NCI-H2081 treated with DMSO at 0.1 percent for 48 hours (cell line): ENCODE data around the gene HMCN2.
A peak's percentile ranks its signal among the peaks of the same experiment; 100 is the strongest.

Source experiments
- DNase-seq: peaks from one replicate; lab custom pipeline; 2025; lab: John Stamatoyannopoulos, UW

Gene HMCN2

DNA sequence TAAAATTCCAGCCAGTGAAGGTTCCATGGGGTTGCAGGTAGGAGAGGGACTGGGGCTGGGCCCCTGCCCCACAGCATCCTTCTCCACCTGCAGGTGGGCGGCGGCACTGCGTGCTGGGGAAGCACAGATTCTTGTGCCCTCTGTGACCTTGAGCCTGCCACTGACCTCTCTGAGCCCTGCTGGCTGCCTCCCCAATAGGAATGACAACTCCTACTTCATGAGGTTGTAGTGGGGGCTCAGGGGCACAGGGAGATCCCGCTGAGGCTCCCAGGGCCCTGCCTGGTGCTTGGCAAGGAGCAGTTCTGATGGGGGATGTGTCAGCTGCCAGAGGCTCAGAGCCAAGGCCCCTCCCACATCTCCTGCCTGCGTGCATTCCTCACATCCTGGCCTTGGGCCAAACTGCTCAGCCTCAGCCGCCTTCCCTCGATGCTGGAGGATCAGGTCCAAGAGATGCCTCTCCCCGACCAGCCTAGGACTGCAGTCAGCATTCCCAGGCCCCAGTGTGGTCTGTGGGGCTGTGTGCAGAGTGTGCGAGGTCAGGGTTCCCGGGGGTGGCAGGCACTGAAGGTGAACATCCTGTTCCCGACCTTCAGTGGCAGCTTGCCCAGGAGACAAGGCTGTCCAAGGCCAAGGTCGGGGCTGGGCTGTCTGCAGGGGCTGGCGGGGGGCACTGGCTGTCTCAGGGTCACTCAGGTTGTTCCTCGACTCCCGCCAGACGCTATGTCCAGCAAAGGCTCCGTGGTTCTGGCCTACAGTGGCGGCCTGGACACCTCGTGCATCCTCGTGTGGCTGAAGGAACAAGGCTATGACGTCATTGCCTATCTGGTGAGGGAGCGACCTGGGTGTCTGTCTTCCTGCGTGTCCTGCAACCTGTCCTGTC is 186.2 kb downstream of the HMCN2 start:
- DNase-seq, result peak; percentile 37

DNA sequence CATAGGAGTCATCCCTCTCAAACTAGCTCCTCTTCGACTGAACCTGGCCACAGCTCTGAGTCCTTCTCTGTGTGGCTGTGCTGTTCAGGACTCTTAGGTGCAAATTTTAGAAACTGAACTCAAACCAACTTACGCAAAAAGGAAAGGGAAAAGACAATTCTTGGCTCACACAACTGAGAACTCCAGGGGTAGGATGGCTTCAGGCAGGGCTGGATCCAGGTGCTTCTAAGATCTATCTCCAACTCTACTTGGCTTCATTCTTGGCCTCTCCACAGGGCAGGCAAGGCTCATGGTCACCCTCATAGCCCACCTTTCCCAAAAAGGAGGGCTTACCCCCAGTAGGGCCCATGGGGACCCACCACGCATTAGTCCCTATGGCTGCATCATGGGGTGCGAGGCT is 187.3 kb downstream of the HMCN2 start:
- DNase-seq, result no peak

DNA sequence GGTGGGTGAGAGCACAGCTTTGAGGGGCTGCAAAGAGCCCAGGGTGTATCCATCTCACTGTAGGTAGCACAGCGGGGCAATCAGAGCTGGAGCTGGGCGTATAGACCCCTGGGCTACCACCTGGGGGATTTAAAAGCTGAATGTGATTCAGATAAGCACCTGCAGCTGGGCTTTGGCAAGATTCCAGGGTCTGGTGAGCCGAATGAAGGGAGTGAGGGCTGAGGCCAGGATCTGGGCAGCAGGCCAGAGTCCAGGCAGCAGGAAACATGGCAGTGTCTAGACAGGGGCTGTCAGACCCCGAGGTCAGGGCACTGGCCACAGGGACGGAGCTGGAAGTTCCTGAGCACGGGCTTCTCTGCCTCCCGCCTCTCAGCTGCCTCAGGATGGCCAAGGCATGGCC is 187.9 kb downstream of the HMCN2 start:
- DNase-seq, result no peak

DNA sequence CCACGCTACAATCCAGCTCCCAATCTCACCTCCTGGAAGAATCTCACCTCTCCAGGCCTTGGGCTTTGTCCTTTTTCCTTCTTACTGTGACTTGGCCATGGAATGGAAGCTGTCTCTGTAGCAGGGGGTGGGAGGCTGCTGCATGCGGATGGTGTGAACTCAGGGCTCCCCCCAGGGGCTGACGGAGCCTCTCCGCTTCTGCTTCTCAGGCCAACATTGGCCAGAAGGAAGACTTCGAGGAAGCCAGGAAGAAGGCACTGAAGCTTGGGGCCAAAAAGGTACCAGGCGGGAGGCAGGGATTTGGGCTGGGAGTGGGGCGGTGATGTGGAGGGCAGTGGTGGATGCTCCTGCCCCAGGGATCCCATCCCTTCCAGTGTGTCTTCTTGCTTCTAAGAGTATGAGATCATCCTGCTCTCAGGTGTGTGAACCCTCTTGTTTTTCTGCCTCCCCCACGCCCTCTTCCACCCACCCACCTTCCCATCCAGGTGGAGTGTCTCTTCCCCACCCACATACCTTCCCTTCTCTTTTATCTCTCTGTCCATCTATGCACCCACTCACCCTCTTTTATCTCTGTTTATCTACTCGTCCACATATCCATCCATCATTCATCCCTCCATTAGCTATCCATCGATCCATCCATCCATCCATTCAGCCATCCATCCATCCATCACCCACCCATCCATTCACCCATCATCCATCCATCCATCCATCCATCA is 188.7 kb downstream of the HMCN2 start:
- DNase-seq, result no peak

DNA sequence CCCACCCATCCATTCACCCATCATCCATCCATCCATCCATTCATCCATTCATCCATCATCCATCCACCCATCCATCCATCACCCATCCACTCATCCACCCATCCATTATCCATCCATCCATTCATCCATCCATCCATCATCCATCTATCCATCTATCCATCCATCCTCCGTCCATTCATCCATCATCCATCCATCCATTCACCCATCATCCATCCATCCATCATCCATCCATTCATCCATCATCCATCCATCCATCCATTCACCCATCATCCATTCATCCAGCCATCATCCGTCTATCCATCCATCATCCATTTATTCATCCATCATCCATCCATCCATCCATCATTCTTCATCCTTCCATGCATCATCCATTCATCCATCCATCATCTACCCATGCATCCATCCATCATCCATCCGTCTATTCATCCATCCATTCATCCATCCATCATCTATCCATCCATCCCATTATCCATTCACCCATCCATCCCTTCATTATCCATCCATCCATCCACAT is 189.3 kb downstream of the HMCN2 start:
- no peak for DNase-seq

DNA sequence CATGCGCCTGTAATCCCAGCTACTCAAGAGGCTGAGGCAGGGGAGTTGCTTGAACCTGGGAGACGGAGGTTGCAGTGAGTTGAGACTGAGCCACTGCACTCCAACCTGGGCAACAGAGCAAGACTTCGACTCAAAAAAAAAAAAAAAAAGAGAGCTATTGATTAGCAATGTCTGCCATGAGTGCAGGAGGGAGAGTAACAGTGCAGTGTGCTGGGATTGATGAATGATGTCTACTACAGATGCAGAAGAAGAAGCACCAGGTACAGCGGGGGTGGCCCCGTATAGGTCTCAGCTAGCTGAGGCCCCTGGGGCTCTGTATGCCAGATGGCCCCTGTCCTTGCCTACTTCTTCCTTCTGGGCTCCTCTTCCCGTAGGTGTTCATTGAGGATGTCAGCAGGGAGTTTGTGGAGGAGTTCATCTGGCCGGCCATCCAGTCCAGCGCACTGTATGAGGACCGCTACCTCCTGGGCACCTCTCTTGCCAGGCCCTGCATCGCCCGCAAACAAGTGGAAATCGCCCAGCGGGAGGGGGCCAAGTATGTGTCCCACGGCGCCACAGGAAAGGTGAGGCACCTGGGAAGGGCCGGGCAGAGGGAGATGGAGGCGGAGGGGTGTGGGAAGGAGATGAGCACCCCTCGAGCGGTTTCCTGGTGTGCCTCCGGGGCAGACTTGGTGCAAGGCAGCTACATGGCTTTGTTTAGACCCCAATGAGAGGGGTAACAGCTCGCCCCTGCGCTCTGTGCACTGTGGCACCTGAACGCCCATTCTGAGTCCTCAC is 192.7 kb downstream of the HMCN2 start:
- no peak for DNase-seq

DNA sequence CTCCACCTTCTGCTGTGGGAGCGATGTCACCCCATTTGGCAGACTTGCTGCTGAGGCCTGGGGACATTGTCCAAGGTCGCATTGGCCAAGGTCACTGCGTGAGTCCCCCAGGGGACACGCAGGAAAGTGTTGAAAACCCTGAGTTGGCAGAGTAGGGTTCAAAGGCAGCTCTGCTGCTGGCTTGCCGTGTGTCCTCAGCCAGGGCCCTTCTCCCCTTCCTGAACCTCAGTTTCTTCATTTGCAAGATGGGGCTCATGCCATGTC is 193.2 kb downstream of the HMCN2 start:
- DNase-seq, result no peak

DNA sequence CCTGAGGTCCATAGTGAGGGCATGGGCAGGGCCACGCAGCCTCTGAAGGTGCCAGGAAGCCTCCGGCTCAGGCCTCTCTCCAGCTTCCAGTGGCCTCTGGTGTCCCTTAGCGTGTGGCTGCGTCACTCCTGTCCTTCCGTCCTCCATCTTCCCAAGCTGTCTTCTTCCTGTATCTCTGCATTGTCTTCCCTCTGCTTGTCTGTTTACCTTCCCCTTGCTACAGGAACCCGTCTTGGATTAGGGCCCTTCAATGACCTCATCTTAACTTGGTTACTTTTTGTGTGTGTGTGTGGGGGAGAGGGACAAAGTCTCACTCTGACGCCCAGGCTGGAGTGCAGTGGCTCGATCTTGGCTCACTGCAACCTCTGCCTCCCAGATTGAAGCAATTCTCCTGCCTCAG is 193.6 kb downstream of the HMCN2 start:
- no peak for DNase-seq

DNA sequence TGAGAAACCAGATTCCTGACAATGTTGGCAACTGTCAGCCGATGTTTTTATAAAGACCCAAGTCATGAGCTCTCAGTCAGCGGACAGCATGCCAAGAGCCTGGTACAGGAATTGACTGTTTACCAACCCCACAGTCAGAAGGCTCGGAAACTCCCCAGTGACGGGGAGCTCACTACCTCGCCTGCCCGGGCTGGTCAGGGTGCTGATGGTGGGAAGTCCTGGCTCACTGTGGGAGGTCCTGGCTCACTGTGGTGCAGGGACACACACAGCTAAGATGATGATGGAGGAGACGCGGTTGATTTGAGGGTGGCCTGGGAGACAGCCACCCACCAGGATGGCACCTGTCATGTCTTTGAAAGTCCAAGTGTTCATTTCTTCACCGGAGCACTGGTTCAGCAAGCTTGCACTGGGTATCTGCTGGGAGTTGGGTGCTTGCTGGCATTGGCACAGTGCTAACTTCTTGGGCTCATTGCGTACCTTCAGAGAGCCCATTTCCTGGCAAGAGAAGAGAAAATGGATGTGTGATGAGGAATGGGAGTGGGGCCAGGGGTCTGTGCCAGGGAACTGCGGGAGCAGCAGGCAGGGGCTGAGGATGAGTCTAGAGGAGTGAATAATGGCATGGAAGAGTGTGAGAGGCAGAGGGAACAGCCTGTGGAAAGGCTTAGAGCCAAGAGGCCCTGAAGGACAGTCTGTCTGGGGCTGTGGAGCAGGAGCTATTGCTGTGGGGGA is 194.5 kb downstream of the HMCN2 start:
- no peak for DNase-seq

DNA sequence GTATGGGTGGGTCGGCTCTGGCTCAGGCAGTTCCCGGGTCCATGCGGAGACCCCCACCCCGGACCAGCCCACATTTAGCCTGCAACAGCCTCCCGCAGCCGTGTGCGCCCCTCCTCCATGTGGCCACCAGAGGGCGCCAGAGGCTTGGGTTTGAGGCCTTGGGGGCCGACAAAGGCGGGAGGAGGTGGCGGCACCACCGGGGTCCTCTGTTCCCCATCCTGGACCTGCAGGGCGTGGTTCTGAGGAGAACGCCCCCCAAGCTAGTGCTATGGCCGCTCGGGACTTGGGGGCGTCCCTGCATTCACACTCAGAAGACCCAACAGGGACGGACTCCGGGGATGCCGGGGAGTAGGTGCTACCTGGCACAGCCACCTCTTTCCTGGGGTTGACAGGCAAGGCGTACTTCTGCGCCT is 195.7 kb downstream of the HMCN2 start:
- no peak for DNase-seq

DNA sequence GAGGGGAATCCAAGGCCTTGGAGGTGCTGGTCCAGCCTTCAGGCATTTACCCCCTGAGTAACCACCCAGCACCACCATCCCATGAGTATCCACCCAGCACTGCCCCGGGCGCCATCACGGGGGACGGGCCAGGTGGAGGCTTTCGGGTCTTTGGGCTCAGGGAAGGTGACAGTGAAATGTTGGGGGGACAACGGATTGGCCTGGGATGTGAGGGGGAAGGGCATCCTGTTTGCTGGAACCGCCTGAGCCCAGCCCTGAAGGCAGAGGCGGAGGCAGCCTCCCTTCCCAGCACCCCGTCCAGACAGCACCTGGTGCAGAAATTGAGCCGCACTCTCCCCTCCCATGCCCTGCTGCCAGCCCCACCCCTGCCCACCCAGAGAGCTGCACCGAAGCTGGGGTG is 196.2 kb downstream of the HMCN2 start:
- no peak for DNase-seq

DNA sequence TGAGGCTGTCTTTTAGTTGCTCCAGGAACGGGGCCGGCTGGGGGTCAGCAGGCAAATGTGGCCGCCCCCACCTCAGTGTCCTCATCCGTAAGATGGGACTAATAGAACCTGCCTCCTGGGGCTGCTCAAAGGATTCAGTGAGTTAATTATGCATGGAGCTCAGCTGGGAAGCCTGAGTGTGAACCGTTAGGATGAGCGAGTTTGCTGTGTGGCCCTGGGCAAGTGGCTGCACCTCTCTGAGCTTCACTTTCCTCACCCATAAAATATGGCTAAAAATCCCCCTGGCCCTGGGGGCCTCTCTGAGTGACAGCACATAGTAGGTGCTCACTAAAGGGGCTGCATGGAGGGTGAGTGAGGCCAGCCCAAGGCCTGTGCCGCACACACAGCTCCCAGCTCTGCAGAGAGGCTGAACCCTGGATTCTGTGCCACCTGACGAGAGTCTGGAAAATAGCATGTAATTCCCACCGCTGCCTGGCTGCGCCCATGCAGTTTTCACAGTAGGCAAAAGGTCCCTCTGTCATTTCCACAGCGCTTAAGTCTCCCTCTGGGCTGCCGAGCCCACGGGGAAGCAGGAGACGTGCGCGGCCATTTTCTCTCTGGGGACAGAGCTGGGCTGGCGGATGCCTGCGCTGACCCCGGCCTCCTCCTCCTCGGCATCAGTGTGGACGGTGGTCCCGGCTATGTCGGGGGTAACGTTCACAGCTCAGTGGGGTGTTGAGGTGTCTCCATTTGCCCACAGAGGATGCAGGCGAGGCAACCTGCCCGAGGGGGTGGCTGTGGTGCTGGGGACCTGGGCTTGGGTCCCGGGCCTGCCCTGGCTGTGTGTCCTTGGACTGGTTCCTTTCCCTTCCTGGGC is 197.4 kb downstream of the HMCN2 start:
- DNase-seq, result no peak

DNA sequence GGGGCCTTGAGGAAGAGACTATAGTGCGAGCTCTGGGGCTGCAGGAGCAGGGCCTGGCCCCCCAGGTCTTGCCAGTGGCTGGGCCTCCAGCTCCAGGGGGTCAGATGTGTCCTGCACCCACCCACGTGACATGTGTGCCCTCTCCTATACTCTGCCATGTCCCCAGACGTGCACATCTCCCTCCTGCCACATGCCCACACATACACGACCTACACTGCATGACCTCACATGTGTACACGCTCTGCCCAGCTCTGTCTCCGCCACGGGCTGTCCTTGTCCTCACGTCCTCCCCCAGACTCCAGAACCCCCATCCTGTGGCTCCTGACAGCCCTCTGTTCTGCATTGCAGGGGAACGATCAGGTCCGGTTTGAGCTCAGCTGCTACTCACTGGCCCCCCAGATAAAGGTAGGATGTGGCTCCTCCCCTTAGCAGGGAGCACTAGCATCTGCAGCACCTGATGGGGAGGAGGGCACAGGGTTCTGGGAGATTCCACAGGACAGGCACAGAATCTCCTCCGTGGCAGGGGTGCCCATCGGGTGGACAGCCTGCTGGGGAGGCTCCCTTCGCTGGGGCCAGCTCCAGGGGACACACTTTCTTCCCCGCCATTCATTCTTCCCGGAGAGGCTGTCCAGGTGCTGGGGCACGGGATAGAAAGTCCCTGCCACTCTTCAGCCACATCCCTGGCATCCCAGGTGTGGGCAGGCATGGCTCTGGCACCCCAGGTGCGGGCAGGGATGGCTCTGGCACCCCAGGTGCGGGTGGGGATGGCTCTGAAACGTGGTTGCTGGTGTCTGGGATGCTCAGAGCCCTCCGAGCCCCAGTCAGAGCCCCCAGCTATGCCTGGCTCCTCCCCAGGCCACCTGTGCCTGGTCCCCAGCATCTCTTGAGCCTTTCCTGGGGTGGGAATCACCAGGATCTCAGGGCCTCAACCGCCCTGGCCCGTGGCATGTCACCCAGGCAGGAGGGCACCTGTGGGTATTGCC is 198.5 kb downstream of the HMCN2 start:
- DNase-seq, result no peak

DNA sequence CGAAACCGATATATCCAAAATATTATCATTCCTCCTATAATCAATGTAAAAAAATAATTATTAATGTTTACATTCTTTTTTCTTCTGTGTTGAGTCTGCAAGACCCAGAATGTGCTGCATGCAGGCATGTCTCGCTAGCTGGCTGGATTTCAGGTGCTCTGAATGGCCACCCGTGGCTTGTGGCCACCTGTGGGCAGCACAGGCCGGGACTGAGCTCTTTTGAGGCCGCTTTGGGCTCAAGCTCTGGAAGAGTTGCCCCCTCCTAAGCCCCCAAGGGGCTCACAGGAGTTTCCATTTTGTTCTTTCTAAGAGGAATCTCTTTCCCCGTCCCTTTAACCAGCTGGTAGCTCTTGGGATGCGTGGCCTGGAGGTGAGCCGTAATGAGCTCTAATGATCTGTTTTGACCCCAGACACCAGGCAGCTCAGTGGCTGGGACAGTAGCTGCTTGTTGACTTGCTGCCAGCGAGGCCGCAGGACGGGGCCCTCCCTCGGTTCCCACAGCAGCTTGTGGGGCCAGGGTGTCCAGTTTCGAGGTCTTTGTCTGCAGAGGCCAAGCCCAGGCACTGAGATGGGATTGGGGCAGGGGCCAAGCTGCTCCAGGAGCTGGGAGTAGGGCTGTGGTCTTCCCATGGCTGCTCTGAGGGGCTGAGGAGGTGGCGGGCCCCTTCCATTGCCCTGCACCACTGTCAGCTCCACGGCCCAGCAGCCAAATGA is 200.0 kb downstream of the HMCN2 start:
- DNase-seq, result no peak

DNA sequence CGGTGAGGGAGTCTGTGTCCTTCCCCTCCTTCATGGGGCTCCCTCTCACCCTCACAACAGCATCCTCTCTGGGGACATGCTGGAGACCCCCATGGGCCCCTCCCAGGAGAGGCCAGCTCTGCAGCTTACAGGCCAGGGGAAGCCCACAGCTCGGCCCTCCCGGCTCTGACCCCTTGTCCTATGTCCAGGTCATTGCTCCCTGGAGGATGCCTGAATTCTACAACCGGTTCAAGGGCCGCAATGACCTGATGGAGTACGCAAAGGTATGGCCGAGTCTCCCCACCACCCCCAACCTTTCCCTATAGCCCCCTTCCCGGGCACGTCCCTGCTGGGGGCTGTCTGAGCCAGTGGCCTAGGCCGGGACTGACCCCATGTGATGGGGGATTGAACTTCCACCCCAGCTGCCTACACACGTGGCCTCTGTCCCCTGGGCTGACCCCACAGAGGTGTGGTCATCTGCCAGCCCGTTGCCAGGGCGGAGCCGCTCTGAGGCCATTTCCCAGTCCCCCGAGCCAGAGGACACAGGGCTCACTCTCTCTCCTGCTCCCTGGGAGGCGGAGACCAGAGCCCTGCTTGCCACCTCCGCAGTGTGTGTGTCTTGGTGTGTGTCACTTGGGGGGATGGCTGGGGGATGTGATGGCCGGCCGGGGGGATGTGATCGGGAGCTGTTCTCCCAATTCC is 201.1 kb downstream of the HMCN2 start:
- no peak for DNase-seq

DNA sequence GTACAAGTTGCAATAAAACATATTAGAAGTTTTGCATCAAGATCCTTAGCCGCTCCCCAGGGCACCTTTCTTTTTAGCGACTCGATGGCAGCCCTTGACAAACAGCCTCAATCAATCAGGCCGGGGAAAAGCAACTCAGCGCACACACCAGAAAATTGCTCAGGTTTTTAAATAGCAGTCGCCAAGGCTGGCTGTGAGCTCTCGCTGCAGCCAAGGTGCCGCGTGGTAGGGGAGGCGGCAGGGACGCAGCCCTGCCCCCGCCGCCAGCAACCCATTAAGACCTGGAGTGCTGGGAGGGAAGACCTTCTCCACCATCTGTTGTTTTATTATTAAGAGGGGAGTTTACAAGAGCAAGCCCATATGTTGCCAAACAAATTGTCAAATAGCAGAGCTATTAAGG is 201.8 kb downstream of the HMCN2 start:
- DNase-seq, result no peak

DNA sequence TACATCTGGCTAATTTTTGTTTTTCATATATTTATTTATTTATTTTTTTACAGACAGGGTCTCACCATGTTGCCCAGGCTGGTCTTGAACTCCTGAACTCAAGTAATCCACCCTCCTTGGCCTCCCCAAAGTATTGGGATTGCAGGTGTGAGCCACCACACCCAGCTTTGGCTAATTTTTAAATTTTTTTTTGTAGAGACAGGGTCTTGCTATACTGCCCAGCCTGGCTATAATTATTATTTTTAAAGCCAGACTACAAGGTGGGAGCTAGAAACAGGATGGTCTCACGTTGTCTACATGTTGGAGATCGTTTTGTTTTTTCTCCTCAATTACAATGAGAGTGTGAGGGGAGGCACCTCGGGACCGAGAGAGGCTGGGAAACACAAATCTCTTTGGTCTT is 203.0 kb downstream of the HMCN2 start:
- no peak for DNase-seq

DNA sequence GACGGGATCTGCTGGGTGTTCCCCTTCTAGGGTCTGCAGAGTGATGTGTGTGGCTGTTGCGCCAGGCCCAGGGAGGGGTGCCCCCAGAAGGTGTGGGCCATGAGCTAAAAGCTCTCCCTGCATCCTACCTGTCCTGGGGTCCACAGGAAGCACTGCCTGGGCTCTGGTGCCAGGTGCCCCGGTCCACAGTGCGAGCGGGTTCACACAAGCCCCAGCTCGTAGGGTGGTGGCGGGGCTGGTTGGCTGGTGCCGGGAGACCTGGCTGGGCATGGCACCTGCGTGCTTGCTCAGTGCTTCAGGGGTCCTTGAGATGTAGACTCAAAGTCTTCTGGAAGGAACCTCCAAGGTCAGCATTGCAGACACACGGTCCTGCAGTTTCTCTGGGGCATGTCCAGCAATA is 204.7 kb downstream of the HMCN2 start:
- DNase-seq, result no peak

DNA sequence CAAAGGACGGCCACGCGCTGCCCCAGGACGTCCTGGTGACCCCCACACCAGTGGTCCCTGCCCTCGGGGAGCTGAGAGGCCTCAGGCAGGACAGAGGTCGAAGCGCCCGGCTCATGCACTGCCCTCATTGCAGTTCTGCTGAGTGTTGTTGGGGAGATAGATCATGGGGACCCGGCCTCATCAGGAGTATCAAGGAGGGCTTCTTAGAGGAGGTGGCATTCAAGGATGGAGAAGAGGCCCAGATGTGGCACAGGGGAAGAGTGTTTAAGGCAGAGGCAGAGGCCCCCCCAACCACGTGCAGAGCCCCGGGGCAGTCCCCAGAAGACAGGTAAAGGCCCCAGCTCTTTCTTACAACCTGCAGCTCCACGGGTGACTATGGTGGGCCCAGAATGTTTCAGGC is 205.4 kb downstream of the HMCN2 start:
- no peak for DNase-seq
